Karpas-422 (cell line): Measurements from ENCODE around the gene GTPBP3. TPM values are rescaled to one million over a fixed set of nuclear protein-coding genes. Genes with fewer than 3 reads are reported as not detected.
A peak's percentile ranks its signal among the peaks of the same experiment; 100 is the strongest.

Experiments
- DNase-seq: peaks from one replicate; pipeline ENCODE4 v3.0.0-alpha.2; 2015
- H2AFZ ChIP-seq: fragments of 200-600 bp; sonication (generic); 2 replicates; pipeline ENCODE4 v1.6.1; 2014; ENCODE audit warnings: antibody characterized with exemption, low read length, mixed read lengths
- H3K27ac ChIP-seq: fragments of 200-600 bp; sonication (generic); 2 replicates; pipeline ENCODE4 v1.5.1; 2014; ENCODE audit warnings: mild to moderate bottlenecking, low read length, moderate library complexity
- H3K27me3 ChIP-seq: fragments of 200-600 bp; sonication (generic); 2 replicates; pipeline ENCODE4 v1.6.1; 2014; ENCODE audit warnings: low read length, mixed read lengths
- H3K36me3 ChIP-seq: fragments of 200-600 bp; sonication (generic); 2 replicates; pipeline ENCODE4 v1.6.1; 2014; ENCODE audit warnings: low read length, mixed read lengths; ENCODE audit not compliant: insufficient read depth
- H3K4me1 ChIP-seq: fragments of 200-600 bp; sonication (generic); 2 replicates; pipeline ENCODE4 v1.6.1; 2014; ENCODE audit warnings: mild to moderate bottlenecking, low read length, mixed read lengths
- H3K4me2 ChIP-seq: fragments of 200-600 bp; sonication (generic); 2 replicates; pipeline ENCODE4 v1.6.1; 2014; ENCODE audit warnings: low read length, low read depth, mild to moderate bottlenecking; ENCODE audit not compliant: poor library complexity, severe bottlenecking
- H3K4me3 ChIP-seq: fragments of 200-600 bp; sonication (generic); 2 replicates; pipeline ENCODE4 v1.5.1; 2014; ENCODE audit warnings: mild to moderate bottlenecking, antibody characterized with exemption, low read length, mixed read lengths
- H3K79me2 ChIP-seq: fragments of 200-600 bp; sonication (generic); 2 replicates; pipeline ENCODE4 v1.6.1; 2014; ENCODE audit warnings: mild to moderate bottlenecking, low read length, mixed read lengths
- H3K9ac ChIP-seq: fragments of 200-600 bp; sonication (generic); 2 replicates; pipeline ENCODE4 v1.6.0; 2014; ENCODE audit warnings: low read length
- H3K9me2 ChIP-seq: fragments of 200-600 bp; sonication (generic), shearing (Covaris generic); replicated peaks from 2 replicates; pipeline ENCODE4 v1.6.0; 2014; ENCODE audit warnings: mild to moderate bottlenecking, low read length, moderate library complexity; ENCODE audit not compliant: insufficient read depth
- H3K9me3 ChIP-seq: fragments of 300-700, 200-600 bp; sonication (generic); 2 replicates; pipeline ENCODE4 v1.6.1; 2014; ENCODE audit warnings: low read length, mixed read lengths
- H4K20me1 ChIP-seq: fragments of 200-600 bp; sonication (generic); 2 replicates; pipeline ENCODE4 v1.6.1; 2014; ENCODE audit warnings: mild to moderate bottlenecking, antibody characterized with exemption, low read length, low read depth; ENCODE audit not compliant: insufficient read depth
- total RNA-seq: library from RNA; depleted of rRNA; stranded (reverse); fragments of >200 nt; shearing (Covaris generic); gene quantifications from 2 replicates; pipeline ENCODE4 v1.2.3, GENCODE V29; 2014; ENCODE audit warnings: low replicate concordance

GTPBP3 gene
- total RNA-seq, 1 experiment from 2014 or later: 29.3 TPM

DNA sequence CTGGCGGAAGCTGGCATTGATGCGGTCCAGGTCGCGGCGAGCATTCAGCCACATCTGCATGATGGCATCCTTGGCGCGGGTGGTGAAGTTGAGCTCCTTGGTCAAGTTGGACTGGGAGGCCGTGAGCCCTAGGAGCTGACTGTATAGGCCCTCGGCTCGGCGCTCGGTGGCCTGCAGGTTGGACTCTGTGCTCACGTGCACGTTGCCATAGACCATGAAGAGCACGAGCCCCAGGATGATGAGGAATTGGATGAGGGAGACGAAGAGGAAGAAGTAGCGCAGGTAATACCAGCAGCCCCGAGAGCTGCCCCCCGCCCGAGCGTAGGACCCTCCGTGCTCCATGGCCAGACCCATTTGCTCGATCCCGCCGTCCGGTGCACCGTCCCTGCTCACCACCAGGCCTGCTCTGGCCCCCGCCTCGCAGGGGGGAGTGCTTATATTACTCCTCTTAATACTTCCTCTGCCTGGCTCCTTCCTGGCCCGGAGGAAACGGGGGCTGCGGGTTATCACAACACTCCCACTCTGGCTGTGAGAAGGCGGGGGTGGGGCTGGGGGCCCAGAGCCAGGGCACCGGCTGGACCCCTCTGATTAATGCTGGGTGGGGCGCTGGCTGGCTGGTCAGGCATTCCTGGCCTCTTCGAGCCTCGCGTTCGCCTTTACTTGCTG lies 39.7 kb downstream of the GTPBP3 start, which contains the start of gene PLVAP:
Gene PLVAP (minus strand): TSS at position 408 of the 666 bp plus-strand sequence. CDS start 54 bp downstream, at position 354.
- Histone ChIP-seq H3K4me3 (no peak within 1 kb of the TSS), H3K36me3 (no peaks in the 10 kb centered on the region), H3K4me1 (no peaks in the 10 kb centered on the region), H3K9me2 (no peaks in the 10 kb centered on the region), H3K79me2 (no peaks in the 10 kb centered on the region), H3K4me2 (no peak within 1 kb of the TSS), H3K27me3 (no peaks in the 10 kb centered on the region), H3K27ac (no peak within 1 kb of the TSS), H3K9me3 (no peaks in the 10 kb centered on the region), H4K20me1 (no peaks in the 10 kb centered on the region), H3K9ac (no peak within 1 kb of the TSS), H2AFZ (no peak within 1 kb of the TSS)
- no peak for DNase-seq

DNA sequence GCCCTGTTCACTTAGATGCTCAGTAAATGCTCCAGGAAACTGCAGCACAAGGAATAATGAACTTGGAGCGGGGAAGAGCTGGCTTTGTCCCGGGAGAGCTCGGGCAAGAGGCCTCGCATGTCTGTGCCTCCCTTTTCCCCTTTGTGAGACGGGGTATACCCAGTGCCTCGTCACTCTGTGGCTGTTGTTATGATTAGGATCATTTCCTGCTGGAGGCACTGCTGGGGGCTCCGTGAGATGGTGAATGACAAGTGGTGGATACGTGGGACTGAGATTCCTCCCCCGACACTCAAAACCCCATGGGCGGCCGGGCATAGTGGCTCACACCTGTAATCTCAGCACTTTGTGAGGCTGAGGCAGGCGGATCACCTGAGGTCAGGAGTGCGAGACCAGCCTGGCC lies 40.9 kb downstream of the GTPBP3 start:
- Histone ChIP-seq H3K79me2 (no peaks in the 10 kb centered on the region), H4K20me1 (no peaks in the 10 kb centered on the region), H3K9ac (no peak overlapping the region), H3K36me3 (no peaks in the 10 kb centered on the region), H3K27ac (no peak overlapping the region), H3K4me1 (peaks cover 11% of the 10 kb centered on the region), H3K9me2 (no peaks in the 10 kb centered on the region), H2AFZ (no peak overlapping the region), H3K9me3 (no peaks in the 10 kb centered on the region), H3K4me3 (no peak overlapping the region), H3K27me3 (no peaks in the 10 kb centered on the region), H3K4me2 (no peak overlapping the region)
- DNase-seq: no peak

DNA sequence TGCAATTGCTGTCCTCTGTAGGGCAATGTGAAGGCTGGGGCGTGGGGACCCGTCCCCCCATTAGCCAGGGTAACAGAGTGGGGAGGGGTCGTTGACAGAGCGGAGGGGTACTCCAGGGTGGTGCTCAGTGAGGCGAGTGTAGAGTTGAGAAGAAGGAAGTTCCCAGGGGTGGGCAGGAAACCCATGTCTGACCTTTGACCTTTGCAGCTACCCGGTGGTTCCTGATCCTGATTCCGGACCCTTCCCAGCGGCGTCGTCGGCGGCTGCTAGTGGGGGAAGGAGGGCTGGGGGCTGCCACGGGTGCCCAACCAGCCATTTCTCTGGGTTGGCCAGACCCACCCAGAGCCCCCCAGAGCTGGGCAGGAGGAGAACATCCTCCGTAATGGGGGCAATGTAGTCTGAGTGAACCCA lies 41.9 kb downstream of the GTPBP3 start:
- Histone ChIP-seq H3K9me2 (no peaks in the 10 kb centered on the region), H3K4me3 (no peak overlapping the region), H3K9ac (no peak overlapping the region), H3K79me2 (no peaks in the 10 kb centered on the region), H3K4me1 (peaks cover 12% of the 10 kb centered on the region), H2AFZ (no peak overlapping the region), H3K27me3 (no peaks in the 10 kb centered on the region), H4K20me1 (no peaks in the 10 kb centered on the region), H3K27ac (no peak overlapping the region), H3K36me3 (no peaks in the 10 kb centered on the region), H3K4me2 (no peak overlapping the region), H3K9me3 (no peaks in the 10 kb centered on the region)
- DNase-seq: no peak

DNA sequence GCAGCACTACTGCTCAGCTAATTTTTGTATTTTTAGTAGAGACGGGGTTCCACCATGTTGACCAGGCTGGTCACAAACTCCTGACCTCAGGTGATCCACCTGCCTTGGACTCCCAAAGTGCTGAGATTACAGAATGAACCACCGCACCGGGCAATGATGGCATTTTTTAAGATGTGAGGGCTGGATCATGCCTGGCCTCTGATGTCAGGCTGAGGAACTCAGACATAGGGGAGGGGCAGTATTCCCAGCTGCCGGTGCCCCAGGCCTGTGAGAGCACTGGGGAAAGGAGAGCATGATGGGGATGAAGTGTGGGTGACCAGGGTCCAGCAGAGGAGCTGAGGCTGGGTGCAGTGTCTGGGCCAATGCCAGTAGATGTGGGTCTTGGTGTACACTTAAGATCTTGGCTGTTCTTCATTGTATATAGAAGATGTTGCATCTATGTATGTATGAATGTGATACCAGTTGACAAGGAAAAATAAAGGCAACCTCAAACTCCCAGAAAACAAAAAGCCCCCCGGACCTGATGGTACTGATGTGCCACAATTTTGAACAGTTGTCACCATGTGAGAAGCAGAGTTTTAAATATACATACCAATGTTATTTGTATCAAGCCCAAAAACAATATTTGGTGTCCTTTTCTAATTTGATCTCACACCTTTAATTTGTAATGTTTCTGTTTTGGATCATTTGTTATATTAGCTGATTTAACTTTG lies 43.2 kb downstream of the GTPBP3 start:
- no peak overlapping the region for H2AFZ ChIP-seq
- H3K4me3 ChIP-seq: no peak overlapping the region
- DNase-seq: no peak
- no peaks in the 10 kb centered on the region for H3K9me2 ChIP-seq
- no peaks in the 10 kb centered on the region for H4K20me1 ChIP-seq
- H3K27ac ChIP-seq: no peak overlapping the region
- no peaks in the 10 kb centered on the region for H3K79me2 ChIP-seq
- H3K9ac ChIP-seq: no peak overlapping the region
- H3K36me3 ChIP-seq: no peaks in the 10 kb centered on the region
- no peak overlapping the region for H3K4me2 ChIP-seq
- no peaks in the 10 kb centered on the region for H3K27me3 ChIP-seq
- peaks cover 12% of the 10 kb centered on the region for H3K4me1 ChIP-seq
- H3K9me3 ChIP-seq: no peaks in the 10 kb centered on the region

DNA sequence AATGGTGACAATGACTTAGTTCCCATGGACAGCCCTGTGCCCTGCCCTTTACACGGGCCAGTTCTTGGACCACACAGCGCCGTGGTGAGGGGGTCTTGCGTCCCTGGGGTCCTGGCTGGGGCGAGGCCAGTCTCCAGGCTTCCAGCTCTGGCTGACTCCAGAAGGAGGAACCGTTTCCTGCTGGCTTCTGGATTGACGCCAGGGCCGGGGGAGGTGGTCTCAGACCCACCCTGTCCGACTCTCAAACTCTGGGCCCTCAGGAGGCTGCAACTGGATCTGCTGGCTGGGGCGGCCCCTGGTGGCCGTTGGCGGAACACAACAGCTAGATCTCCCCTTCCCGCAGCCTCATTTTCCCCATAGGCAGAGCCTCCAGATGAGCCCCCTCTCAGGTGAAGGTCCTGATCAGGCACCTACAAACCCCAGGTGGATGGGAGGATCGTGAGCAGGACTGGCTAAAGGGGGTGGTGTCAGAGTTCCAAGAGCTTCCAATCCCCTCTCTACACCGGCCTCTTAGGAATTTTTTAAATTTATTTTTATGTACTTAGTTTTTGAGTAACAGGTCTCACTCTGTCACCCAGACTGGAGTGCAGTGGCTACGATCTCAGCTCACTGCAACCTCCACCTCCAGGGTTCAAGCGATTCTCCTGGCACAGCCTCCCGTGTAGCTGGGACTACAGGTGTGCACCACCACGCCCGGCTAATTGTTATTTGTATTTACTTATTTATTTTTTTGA lies 48.7 kb downstream of the GTPBP3 start:
- no peaks in the 10 kb centered on the region for H3K27me3 ChIP-seq
- H3K9ac ChIP-seq: no peak overlapping the region
- H3K4me3 ChIP-seq: no peak overlapping the region
- DNase-seq: peak; percentile 88
- no peak overlapping the region for H3K4me2 ChIP-seq
- H2AFZ ChIP-seq: no peak overlapping the region
- no peaks in the 10 kb centered on the region for H4K20me1 ChIP-seq
- H3K36me3 ChIP-seq: no peaks in the 10 kb centered on the region
- H3K4me1 ChIP-seq: peaks cover 12% of the 10 kb centered on the region
- no peaks in the 10 kb centered on the region for H3K9me3 ChIP-seq
- no peak overlapping the region for H3K27ac ChIP-seq
- no peaks in the 10 kb centered on the region for H3K9me2 ChIP-seq
- H3K79me2 ChIP-seq: no peaks in the 10 kb centered on the region

DNA sequence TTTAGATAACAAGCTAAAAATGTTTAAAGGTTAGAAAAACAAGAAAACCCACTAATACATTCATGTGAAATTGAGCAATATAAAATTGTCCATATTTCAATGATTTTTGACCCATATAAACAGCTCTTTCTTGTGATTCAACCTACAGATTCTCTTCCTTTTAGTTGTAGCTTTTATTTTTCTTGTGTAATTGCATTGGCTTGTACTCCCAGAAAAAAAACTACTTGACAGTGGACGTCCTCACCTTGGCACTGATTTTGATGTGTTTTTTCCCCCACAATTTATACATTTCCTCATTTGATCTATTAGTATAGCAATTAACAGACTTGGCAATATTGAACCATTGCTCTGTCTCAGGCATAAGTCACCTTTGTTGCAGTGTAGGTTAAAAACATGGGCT lies 51.9 kb downstream of the GTPBP3 start:
- H3K4me3 ChIP-seq: no peak overlapping the region
- no peak overlapping the region for H2AFZ ChIP-seq
- no peaks in the 10 kb centered on the region for H3K27me3 ChIP-seq
- H3K9ac ChIP-seq: no peak overlapping the region
- no peaks in the 10 kb centered on the region for H3K9me3 ChIP-seq
- no peaks in the 10 kb centered on the region for H3K9me2 ChIP-seq
- no peak overlapping the region for H3K4me2 ChIP-seq
- H3K27ac ChIP-seq: no peak overlapping the region
- H4K20me1 ChIP-seq: no peaks in the 10 kb centered on the region
- H3K36me3 ChIP-seq: no peaks in the 10 kb centered on the region
- H3K4me1 ChIP-seq: peaks cover 9% of the 10 kb centered on the region
- no peak for DNase-seq
- H3K79me2 ChIP-seq: no peaks in the 10 kb centered on the region

DNA sequence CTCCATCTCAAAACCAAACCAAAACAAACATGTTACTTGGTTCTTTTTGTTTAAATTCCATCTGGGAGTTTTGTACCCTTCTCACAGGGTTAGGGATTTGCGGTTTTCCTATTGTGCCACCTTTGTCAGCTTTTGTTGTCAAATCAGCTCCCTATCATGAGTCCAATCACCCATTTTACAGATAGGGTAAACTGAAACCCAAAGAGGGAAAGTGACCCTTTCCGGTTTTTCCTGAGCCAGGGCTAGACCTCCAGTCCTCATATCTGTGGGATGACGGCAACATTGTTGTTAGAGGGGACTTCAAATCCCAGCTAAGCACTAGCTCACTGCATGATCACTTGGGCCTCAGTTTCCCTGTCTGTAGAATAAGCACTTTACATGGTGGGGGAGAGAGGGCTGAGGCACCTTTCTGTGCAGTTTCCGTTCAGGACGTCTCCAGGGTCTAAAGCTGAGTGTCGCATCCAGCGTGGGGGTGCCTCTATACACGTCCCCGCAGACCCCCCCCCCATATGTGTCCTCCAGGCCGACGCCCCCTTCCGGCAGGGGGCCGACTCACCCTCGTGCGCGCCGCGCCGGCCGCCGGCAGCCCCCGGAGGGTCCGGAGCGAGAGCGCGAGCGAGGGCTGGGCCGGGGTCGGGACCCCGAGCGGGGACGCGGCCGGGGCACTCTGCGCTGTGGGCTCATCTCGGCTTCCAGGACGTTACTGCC lies 52.8 kb downstream of the GTPBP3 start:
- H3K4me1 ChIP-seq: peaks cover 9% of the 10 kb centered on the region
- no peaks in the 10 kb centered on the region for H4K20me1 ChIP-seq
- H3K27ac ChIP-seq: no peak overlapping the region
- H3K27me3 ChIP-seq: no peaks in the 10 kb centered on the region
- H3K79me2 ChIP-seq: no peaks in the 10 kb centered on the region
- H2AFZ ChIP-seq: no peak overlapping the region
- no peak for DNase-seq
- H3K4me2 ChIP-seq: no peak overlapping the region
- H3K36me3 ChIP-seq: no peaks in the 10 kb centered on the region
- H3K9me2 ChIP-seq: no peaks in the 10 kb centered on the region
- H3K4me3 ChIP-seq: no peak overlapping the region
- no peak overlapping the region for H3K9ac ChIP-seq
- no peaks in the 10 kb centered on the region for H3K9me3 ChIP-seq
